Upper lobe of right lung (tissue), 1 donor: ENCODE results near the gene CYB5D1. TPM values are rescaled to one million over a fixed set of nuclear protein-coding genes. Genes with fewer than 3 reads are reported as not detected.

ENCODE experiments used
- ATAC-seq: fragments of 200-7000 bp; cut with Tn5 transposase; one replicate; pipeline ENCODE4 v1.9.1; 2020; ENCODE audit warnings: mild to moderate bottlenecking, moderate library complexity
- DNase-seq: peaks from one replicate; pipeline ENCODE4 v3.0.0-alpha.2; 2020
- H3K27ac ChIP-seq: fragments of 200-600 bp; one replicate; pipeline ENCODE4 v1.8.0; 2022
- H3K27me3 ChIP-seq: fragments of 200-600 bp; one replicate; pipeline ENCODE4 v1.8.0; 2022; ENCODE audit warnings: mild to moderate bottlenecking
- H3K36me3 ChIP-seq: fragments of 200-600 bp; one replicate; pipeline ENCODE4 v1.8.0; 2022
- H3K4me1 ChIP-seq: fragments of 200-600 bp; one replicate; pipeline ENCODE4 v1.8.0; 2022
- H3K4me3 ChIP-seq: fragments of 200-600 bp; one replicate; pipeline ENCODE4 v1.8.0; 2022; ENCODE audit warnings: mild to moderate bottlenecking
- H3K9me3 ChIP-seq: fragments of 200-600 bp; one replicate; pipeline ENCODE4 v1.8.0; 2022
- intact Hi-C: fragments of 100-400 bp; cut with DNase I; formaldehyde crosslinking; loops from one replicate; pipeline ENCODE4 v1.11.0; 2022
- total RNA-seq: library from RNA; stranded (reverse); fragmentation: NEBNext Ultra II Directional; extraction: Animal tissue kit (Norgen Biotek cat#: 25700); gene quantifications from one replicate; pipeline ENCODE4 v1.2.1, GENCODE V29; 2021
- TF ChIP-seq, protein P1 (sequence below): fragments of 200-600 bp; IDR thresholded peaks from one replicate; pipeline ENCODE4 v1.8.0; 2022; ENCODE audit warnings: antibody characterized with exemption
- donor health status: DM: no; HTN: yes; CAD: no; lungs with severe emphysema.

Gene CYB5D1
- total RNA-seq, 1 donor from 2014 or later, result 7.2 TPM

DNA sequence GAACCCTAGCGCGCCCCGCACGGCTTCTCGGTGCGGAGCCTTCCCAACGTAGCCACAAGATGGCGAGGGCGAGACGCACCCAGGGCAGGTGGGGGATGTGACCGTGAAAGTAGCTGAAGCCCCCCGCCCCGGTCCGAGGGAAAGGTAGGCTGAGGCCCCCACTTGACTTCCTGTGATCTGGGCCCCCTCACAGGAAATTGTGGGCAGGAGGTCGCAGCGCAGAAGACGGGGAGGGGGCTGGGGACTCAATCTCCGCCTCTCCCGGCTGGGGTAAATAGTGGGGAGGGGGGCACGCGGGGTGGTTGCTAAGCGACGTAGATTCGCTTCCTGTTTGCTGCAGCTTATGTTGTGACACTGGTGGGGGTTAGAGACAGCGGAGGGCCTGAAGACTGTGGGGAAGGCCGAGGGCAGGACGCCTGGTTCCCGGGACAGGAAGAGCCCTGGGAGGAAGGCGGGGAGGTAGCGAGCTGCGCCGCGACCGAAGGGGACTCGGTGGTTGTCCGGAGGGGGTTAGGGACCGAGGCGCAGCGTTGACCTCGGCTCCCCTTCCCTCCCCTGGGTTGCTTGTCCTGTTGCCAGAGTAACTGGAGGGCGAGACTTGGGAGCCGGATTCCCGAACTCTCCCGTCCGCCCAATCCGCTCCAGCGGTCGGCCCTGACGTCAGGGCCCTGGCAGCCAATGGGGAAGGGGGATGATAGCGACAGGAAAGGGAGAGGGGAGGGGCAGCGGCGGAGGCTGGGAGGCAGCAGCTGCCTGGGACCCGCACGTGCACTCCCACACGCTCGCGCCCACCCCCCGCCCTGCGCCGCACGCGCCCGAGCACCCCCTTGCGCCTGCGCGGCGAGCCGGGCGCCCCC is 22.6 kb upstream of the CYB5D1 start:
- peak overlapping the region; percentile 99 for H3K27ac ChIP-seq
- H3K4me1 ChIP-seq, result peaks cover 34% of the 10 kb centered on the region
- H3K36me3 ChIP-seq, result peaks cover under 1% of the 10 kb centered on the region
- H3K4me3 ChIP-seq, result peak overlapping the region; percentile 83
- DNase-seq, result peak; percentile 98
- no peaks in the 10 kb centered on the region for H3K27me3 ChIP-seq
- intact Hi-C loops, result no loop called here
- peak; percentile 82 for ATAC-seq
- TF ChIP-seq, protein P1, sequence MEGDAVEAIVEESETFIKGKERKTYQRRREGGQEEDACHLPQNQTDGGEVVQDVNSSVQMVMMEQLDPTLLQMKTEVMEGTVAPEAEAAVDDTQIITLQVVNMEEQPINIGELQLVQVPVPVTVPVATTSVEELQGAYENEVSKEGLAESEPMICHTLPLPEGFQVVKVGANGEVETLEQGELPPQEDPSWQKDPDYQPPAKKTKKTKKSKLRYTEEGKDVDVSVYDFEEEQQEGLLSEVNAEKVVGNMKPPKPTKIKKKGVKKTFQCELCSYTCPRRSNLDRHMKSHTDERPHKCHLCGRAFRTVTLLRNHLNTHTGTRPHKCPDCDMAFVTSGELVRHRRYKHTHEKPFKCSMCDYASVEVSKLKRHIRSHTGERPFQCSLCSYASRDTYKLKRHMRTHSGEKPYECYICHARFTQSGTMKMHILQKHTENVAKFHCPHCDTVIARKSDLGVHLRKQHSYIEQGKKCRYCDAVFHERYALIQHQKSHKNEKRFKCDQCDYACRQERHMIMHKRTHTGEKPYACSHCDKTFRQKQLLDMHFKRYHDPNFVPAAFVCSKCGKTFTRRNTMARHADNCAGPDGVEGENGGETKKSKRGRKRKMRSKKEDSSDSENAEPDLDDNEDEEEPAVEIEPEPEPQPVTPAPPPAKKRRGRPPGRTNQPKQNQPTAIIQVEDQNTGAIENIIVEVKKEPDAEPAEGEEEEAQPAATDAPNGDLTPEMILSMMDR, result peak; percentile 69
- H3K9me3 ChIP-seq, result no peaks in the 10 kb centered on the region

DNA sequence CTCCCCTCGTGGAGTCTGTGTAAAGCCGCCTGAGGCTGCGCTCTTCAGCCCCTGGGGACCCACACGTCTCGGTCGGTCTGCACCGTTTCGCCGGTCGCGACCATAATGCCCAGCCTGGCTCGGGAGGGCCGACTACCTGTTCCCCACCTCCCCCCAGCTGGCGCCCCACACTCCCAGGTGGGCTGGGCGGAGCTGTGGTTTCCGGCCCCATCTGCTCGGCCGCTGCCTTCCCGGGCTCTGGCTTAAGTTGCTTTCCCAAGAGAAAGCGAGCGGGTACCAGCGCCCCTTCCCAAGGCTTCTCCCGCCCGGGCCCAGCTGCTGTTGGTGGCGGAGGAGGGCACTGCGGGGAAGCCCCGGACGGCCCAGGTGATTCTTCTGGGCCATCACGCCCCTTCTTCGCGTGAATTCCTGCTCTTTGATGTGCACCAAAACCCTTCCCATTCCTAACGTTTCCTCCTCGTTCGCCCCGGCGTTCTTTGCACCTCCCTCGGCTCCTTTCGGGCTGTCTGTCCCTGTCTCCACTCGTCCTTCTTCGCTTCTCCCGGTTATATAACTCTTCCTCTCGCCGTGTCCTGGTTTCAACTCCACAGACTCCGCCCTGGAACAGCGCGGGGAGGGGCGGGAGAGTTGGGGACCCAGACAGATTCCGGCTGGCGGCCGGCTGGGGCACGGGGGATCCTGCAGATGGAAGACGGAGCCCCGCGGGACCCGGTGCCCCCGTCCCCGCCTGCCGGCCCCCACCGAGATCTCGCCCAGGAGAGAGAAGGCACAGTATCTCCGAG is 21.8 kb upstream of the CYB5D1 start:
- intact Hi-C loops, result no loop called here
- Histone ChIP-seq H3K36me3 (peaks cover 5% of the 10 kb centered on the region), H3K4me1 (peaks cover 42% of the 10 kb centered on the region), H3K4me3 (peak overlapping the region; percentile 83), H3K27me3 (no peaks in the 10 kb centered on the region), H3K9me3 (no peaks in the 10 kb centered on the region), H3K27ac (peak overlapping the region; percentile 99)
- TF ChIP-seq, protein P1, result no peak
- ATAC-seq (peak; percentile 19), DNase-seq (peak; percentile 88)

DNA sequence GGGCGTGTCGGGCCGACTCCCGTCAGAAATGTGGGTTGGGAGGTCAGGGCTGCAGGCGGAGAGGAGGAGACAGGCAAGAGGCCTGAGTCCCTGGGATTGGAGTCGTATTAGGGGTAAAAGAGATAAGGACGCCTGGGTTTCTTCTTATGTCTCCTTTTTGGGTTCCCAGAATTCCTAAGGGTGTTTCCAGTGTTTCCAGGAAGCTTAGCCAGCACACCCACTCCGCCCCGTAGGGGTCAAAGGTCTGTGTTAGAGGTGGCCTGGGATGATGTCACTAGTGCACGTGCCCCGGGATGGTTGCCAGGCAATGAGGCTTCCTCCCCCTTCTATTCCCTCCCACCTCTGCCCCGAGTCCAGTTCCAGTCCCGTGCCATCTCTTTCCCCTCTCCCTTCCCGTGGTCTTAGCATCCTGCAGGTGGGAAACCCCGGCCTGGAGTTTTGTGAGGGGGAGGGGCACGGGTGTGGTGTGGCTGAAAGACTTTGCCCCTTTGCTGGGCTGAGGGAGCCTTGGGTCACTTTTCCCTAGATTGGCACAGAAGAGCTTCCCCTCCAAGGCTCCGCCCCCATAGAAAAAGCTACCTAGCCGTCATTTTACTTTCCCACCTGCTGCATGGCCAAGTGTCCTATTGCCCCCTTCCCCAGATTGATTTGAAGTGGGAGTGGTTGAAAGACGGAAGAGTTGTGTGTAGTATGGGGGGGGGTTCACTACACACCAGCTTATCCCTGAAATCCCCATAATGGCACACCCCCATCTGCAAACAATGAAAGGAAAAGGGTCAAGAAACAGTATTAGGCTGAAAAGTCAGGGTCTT is 21.0 kb upstream of the CYB5D1 start:
- ATAC-seq (peak; percentile 38), DNase-seq (peak; percentile 94)
- Histone ChIP-seq H3K27me3 (no peaks in the 10 kb centered on the region), H3K4me3 (peak overlapping the region; percentile 83), H3K27ac (peak overlapping the region; percentile 99), H3K36me3 (peaks cover 5% of the 10 kb centered on the region), H3K4me1 (peaks cover 46% of the 10 kb centered on the region), H3K9me3 (no peaks in the 10 kb centered on the region)
- TF ChIP-seq, protein P1, result no peak
- intact Hi-C loops, result no loop called here

DNA sequence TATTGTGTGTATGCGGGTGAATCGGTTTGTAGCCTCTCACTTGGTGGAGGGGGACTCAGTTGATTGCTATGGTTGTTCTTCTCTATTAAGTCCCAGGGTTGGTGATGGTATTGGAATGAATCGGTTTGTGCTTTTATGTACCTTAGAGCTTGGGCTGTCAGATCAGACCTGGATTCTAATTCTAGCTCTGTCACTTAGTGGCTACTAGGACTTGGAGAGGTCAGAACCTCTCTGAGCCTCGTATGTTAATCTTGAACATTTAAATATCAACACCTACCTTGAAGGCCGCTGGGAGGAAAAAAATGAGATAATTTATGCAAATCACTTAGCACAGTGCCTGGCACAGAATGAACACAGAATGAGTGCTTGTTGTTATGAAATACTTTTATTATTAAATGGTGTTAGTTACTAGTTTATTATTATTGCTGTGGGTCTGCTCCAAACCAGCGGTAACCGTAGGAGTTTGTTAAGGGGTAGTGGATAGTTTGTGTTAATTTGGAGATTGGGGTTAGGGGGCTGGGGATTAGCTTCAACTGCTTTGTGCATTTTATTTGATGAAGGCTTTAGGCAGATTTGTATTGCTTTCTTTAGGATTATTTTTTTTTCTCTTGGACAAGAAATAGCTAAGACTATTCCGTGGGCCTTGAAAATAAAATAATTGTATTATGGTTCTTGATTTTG is 20.3 kb upstream of the CYB5D1 start:
- DNase-seq, result no peak
- peak overlapping the region; percentile 99 for H3K27ac ChIP-seq
- ATAC-seq, result no peak
- no peaks in the 10 kb centered on the region for H3K27me3 ChIP-seq
- H3K9me3 ChIP-seq, result no peaks in the 10 kb centered on the region
- H3K4me3 ChIP-seq, result peak overlapping the region; percentile 83
- peaks cover 46% of the 10 kb centered on the region for H3K4me1 ChIP-seq
- TF ChIP-seq, protein P1, result no peak
- H3K36me3 ChIP-seq, result peaks cover 5% of the 10 kb centered on the region
- intact Hi-C loops, result no loop called here
